Upper lobe of right lung (tissue), 1 donor: Measurements from ENCODE around the gene PCCA. TPM values are rescaled to one million over a fixed set of nuclear protein-coding genes. Genes with fewer than 3 reads are reported as not detected.

ENCODE experiments used
- ATAC-seq: fragments of 200-7000 bp; cut with Tn5 transposase; one replicate; pipeline ENCODE4 v1.9.1; 2020; ENCODE audit warnings: mild to moderate bottlenecking, moderate library complexity
- DNase-seq: peaks from one replicate; pipeline ENCODE4 v3.0.0-alpha.2; 2020
- H3K27ac ChIP-seq: fragments of 200-600 bp; one replicate; pipeline ENCODE4 v1.8.0; 2022
- H3K27me3 ChIP-seq: fragments of 200-600 bp; one replicate; pipeline ENCODE4 v1.8.0; 2022; ENCODE audit warnings: mild to moderate bottlenecking
- H3K36me3 ChIP-seq: fragments of 200-600 bp; one replicate; pipeline ENCODE4 v1.8.0; 2022
- H3K4me1 ChIP-seq: fragments of 200-600 bp; one replicate; pipeline ENCODE4 v1.8.0; 2022
- H3K4me3 ChIP-seq: fragments of 200-600 bp; one replicate; pipeline ENCODE4 v1.8.0; 2022; ENCODE audit warnings: mild to moderate bottlenecking
- H3K9me3 ChIP-seq: fragments of 200-600 bp; one replicate; pipeline ENCODE4 v1.8.0; 2022
- intact Hi-C: fragments of 100-400 bp; cut with DNase I; formaldehyde crosslinking; loops from one replicate; pipeline ENCODE4 v1.11.0; 2022
- total RNA-seq: library from RNA; stranded (reverse); fragmentation: NEBNext Ultra II Directional; extraction: Animal tissue kit (Norgen Biotek cat#: 25700); gene quantifications from one replicate; pipeline ENCODE4 v1.2.1, GENCODE V29; 2021
- TF ChIP-seq, protein P1 (sequence below): fragments of 200-600 bp; IDR thresholded peaks from one replicate; pipeline ENCODE4 v1.8.0; 2022; ENCODE audit warnings: antibody characterized with exemption
- donor health status: DM: no; HTN: yes; CAD: no; lungs with severe emphysema.

Gene PCCA
- total RNA-seq, 1 donor from 2014 or later, result 34.7 TPM

- Histone ChIP-seq H3K4me3 (no peak overlapping the region), H3K4me1 (peaks cover 10% of the 10 kb centered on the region), H3K9me3 (no peaks in the 10 kb centered on the region), H3K36me3 (no peaks in the 10 kb centered on the region), H3K27ac (no peak overlapping the region), H3K27me3 (no peaks in the 10 kb centered on the region)
- ATAC-seq, result no peak
- intact Hi-C loops, result loop anchor here (10.0 kb wide), 1 partner anchor 863 kb away; no protein-coding TSS in a partner anchor
- TF ChIP-seq, protein P1, sequence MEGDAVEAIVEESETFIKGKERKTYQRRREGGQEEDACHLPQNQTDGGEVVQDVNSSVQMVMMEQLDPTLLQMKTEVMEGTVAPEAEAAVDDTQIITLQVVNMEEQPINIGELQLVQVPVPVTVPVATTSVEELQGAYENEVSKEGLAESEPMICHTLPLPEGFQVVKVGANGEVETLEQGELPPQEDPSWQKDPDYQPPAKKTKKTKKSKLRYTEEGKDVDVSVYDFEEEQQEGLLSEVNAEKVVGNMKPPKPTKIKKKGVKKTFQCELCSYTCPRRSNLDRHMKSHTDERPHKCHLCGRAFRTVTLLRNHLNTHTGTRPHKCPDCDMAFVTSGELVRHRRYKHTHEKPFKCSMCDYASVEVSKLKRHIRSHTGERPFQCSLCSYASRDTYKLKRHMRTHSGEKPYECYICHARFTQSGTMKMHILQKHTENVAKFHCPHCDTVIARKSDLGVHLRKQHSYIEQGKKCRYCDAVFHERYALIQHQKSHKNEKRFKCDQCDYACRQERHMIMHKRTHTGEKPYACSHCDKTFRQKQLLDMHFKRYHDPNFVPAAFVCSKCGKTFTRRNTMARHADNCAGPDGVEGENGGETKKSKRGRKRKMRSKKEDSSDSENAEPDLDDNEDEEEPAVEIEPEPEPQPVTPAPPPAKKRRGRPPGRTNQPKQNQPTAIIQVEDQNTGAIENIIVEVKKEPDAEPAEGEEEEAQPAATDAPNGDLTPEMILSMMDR, result no peak
- DNase-seq, result no peak
These were observed 428.8 kb downstream of the PCCA start for GRCh38 chr13:100517728-100518127.

GRCh38 chr13:100518394-100519062, 429.6 kb downstream of the PCCA start:
- H3K27ac ChIP-seq, result no peak overlapping the region
- H3K4me1 ChIP-seq, result peaks cover 6% of the 10 kb centered on the region
- DNase-seq (no peak), ATAC-seq (no peak)
- TF ChIP-seq, protein P1, result no peak
- intact Hi-C loops, result loop anchor here (10.0 kb wide), 1 partner anchor 864 kb away; no protein-coding TSS in a partner anchor
- H3K27me3 ChIP-seq, result no peaks in the 10 kb centered on the region
- no peak overlapping the region for H3K4me3 ChIP-seq
- no peaks in the 10 kb centered on the region for H3K9me3 ChIP-seq
- H3K36me3 ChIP-seq, result no peaks in the 10 kb centered on the region

DNA sequence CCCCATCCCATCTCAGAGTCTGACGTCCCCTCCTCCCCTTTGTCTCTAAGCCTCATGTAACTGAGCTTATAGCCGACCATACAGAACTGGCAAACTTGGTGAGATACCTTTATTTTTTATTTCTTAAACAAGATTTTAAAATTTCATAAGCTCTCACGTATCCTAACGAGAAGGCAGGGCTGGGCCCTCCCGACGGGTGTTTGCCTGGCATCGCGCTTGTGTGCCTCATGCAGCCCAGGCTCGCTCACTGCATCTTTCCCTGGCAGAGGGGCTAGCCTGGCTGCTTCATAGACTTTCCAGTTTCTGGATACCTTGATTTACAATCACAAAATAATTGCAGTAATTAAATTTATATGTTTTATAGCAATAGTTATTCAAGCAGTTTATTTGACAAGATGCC, 430.7 kb downstream of the PCCA start:
- no peaks in the 10 kb centered on the region for H3K27me3 ChIP-seq
- no peak overlapping the region for H3K27ac ChIP-seq
- ATAC-seq (no peak), DNase-seq (no peak)
- no peaks in the 10 kb centered on the region for H3K9me3 ChIP-seq
- TF ChIP-seq, protein P1, result no peak
- no peaks in the 10 kb centered on the region for H3K36me3 ChIP-seq
- intact Hi-C loops, result loop anchor here (10.0 kb wide), 1 partner anchor 865 kb away; no protein-coding TSS in a partner anchor
- peaks cover 1% of the 10 kb centered on the region for H3K4me1 ChIP-seq
- no peak overlapping the region for H3K4me3 ChIP-seq

DNA sequence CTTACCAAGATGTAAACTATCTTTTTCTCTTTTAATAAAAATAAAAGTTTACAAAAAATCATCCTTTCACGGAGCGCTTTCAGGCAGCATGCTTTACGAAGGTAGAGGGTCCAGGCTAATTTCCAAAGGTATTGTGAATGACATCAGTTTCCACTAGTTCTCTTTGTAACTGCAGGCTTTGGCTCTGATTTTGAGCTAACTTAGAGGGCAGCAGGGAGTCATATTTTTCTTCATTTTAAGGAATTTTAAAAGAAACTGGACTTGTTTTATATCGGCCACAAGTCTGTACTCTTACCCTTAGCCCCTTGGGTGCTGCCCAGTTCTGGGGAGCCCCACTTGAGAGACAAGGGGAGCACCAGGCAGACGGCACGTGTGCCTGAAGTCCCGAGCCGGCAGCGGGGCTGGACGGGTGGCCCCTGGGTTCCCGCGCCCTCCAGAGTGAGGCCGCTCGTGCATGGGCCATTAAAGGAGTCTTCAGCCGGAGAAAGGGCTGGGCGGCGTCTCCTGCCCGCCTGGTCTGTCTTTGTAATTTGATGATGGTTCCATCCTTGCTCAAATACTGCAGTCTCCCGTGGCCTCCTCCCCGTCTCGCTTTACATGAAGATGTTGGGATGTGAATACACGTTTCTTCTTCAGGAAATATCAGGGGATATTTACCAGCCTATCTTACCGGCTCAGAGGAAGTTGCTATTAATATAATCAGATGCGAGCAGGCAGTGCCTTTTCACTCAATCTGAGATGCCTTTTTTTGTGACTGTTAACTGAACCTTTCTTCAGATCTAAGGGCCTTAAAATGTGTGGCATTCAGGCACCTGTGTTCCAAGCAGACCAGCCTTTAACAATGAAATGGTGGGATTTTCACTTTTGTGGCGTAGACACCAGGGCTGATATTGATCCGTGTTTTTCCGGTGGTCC, 432.3 kb downstream of the PCCA start:
- no peaks in the 10 kb centered on the region for H3K4me1 ChIP-seq
- H3K27ac ChIP-seq, result no peak overlapping the region
- no peak for DNase-seq
- H3K9me3 ChIP-seq, result no peaks in the 10 kb centered on the region
- intact Hi-C loops, result no loop called here
- H3K27me3 ChIP-seq, result no peaks in the 10 kb centered on the region
- no peak overlapping the region for H3K4me3 ChIP-seq
- no peak for ATAC-seq
- TF ChIP-seq, protein P1, result no peak
- H3K36me3 ChIP-seq, result no peaks in the 10 kb centered on the region

DNA sequence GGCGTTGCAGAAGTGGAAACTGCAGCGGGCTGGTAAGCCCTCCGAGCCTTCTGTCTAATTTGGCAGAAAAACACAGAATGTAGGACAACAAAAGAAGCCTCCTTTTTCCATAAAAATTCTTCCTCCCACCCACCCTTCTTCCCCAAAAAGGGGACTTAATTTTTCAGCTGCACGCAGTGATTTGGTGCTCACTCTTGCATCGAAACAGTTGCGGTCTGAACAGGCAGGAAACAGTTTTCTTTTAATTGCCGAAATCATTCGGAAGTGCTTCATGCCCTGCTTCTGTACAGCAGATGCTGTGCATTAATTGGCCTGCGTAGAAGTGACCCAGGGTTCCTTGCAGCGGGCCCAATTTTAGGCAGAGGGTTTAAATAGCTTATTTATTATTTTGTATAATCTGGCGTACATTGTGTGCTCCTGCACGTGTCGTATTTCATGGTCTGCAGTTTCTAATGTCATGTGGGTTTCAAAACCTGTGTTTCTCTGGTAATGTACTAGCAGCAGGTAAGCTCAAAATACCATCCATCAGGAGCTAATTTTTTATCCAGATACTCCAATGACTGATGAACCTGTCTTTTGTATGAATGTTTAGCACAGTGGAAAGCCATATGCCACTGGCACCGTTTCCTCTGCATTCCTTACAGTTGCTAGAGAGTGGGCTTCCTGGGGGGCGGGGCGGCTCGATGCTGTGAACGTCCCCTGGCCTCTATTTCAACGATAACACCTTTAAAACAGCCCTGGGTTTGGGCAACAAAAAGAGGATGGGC, 433.1 kb downstream of the PCCA start:
- DNase-seq, result no peak
- no peak overlapping the region for H3K27ac ChIP-seq
- no peaks in the 10 kb centered on the region for H3K27me3 ChIP-seq
- no peak for ATAC-seq
- no peaks in the 10 kb centered on the region for H3K36me3 ChIP-seq
- H3K4me3 ChIP-seq, result no peak overlapping the region
- TF ChIP-seq, protein P1, result no peak
- no peaks in the 10 kb centered on the region for H3K9me3 ChIP-seq
- intact Hi-C loops, result no loop called here
- H3K4me1 ChIP-seq, result no peaks in the 10 kb centered on the region
